AG20443 (cell line): ENCODE measurements around the gene FEM1B.

Experiments
- DNase-seq: peaks from one replicate; pipeline ENCODE4 v3.0.0; 2012; ENCODE audit warnings: low spot score, mixed read lengths

FEM1B gene

GRCh38 chr15:68309024-68309423 is 31.5 kb downstream of the FEM1B start:
- DNase-seq = no peak

DNA sequence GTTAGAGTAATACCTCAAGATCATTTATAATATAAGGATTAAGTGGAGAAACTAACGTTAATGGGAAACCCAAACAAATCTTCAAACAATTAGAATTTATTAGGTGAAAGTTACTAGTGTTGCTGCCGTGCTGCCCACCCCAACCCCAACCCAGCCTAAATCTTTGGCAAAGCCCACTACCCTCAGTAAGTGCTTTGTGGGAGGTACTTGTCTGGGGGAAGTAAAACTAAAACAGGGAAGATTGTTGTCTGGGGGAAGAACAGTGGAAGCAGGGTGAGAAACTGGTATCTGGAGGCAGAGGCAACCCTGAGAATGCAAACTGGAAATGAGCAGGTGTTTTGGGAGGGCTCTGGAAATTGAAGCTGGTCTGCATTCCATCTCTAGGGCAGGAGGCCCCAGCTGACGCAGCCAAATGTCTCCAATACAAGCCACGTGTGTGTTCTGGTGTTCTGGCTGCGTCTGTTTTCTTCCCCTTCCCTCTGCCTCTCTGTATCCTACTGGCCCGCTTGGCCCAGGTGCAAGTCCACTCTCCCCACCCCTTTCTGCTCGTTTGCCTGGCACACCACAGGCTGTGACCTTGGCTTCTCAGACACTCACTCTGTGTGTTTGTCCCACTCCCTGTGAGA is 32.7 kb downstream of the FEM1B start:
- no peak for DNase-seq

GRCh38 chr15:68310804-68311463 is 33.4 kb downstream of the FEM1B start:
- DNase-seq = no peak

DNA sequence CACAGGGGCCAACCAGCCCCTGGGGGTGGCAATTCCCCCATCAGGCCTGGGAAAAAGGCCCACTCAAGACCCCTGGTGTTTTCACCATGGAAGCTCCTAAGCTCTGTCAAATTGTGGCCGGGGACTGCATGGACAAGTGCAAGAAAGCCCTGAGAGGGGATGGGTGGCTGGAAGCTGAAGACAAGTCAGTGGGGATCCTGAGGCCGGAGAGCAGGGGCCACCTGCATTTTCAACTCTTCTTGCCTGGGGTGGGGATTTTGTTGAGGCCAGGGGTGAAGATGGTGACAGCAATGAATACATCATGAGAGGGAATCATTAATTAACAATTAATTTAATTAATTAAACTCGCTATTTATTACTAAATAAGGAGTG is 33.9 kb downstream of the FEM1B start:
- DNase-seq = no peak

DNA sequence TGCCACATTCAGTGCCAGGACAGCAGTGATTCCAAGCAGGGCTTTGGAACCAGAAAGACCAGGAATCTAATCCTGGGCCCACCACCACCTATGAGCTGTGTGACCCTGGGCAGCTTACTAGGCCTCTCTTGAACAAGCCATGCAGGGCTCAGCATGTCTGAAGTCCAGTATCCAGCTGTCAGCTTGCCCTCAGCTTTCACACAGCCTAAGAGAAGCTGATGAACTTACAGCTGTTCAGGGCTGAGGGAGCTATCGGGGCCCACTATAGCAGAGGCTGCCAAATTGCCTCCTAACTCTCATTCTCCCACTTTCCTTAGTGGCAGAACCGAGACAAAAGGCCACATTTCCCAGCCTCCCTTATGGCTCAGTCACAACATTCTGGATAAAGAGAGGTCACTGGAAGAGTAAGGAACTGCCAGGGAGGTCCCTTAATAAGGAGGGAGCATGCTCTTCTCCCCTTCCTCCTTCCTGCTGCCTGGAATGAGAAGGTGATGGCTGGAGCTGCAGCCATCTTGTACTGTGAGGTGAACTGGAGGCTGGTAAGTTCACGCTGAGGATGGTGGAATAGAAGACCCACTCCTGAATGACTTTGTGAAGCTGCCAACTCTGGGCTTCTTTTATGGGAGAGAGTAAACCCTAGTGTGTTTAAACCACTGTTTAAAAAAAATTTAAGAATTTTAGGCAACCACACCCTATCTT is 34.5 kb downstream of the FEM1B start:
- no peak for DNase-seq

GRCh38 chr15:68312701-68313204 is 35.2 kb downstream of the FEM1B start:
- DNase-seq = peak; percentile 34

DNA sequence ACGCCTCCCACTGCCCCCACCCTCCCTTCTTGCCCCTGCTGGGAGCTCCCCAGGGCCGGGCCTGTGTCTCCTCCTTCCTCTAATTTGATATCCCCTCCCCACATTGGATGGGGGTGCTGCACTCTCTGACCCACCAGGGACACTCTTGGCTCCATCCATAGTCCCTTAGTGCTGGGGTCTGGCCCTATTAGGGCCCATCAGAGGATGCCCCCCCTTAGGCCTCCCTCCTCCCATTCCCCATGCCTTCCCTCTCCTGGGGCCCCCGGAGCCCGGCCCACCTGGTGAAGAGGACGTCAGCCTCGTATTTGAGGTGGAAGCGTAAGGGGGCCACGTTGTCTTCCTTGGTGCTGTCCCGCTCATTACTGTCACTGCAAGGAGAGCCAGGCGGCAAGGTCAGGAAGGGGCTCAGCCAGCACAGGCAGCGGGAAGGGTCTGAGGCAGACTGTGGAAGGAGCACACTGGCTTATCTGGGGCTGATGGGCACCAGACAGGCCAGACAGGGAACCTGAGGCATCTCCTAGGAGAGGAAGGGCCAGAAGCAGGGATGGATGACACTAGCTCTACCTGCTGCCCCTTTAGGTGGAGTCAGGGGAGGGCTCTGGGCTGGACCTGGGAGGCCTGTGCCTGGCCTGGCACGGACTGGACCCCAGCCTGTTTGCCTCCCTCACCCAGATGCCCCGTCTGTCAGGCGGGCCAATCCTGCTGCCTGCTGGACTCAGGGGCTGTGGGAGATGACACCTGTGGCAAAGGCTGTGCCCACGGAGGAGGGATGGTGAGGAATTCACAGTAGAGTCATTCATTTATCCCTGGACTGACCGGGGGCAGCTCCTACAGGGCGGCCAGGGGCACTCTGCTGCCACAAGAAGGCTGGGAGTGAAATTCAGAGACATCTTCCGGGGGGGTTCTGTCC is 36.2 kb downstream of the FEM1B start:
- DNase-seq = no peak

DNA sequence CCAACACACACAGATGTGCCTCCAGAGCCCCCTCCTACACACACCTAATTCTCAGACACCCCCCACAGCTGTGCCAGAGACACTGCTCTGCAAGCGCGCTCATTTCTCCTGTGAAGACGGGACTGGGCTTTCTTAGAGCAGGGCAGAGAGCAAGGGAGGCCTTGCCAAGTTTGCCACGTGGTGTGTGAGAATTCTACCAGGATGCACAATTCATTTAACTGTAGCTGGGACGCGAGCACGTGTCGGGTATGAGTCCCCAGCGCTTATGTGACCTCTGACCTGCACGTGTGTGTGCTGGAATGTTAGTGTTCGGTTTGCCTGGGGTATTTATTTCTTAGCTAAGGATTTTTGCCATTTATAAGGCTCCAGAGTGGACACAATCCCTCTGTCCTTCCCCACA is 37.0 kb downstream of the FEM1B start:
- no peak for DNase-seq

DNA sequence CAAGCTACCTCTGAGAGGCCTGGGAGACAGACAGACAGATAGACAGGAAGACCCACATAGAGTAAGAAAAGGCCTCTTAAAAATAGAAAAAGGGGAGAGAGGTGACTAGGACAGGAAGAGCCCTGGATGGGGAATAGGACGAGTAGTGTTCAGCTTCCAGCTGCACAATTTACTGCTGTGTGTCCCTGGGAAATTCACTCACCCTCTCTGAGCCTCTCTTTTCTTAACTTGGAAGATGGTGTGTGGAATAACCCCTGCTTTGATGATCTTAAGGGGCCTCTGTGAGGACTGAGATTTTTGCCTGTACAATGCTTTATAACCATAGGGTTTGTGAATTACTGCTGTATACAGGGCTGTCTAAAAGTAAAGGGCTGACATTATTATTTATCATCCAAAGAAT is 37.5 kb downstream of the FEM1B start:
- DNase-seq = no peak

DNA sequence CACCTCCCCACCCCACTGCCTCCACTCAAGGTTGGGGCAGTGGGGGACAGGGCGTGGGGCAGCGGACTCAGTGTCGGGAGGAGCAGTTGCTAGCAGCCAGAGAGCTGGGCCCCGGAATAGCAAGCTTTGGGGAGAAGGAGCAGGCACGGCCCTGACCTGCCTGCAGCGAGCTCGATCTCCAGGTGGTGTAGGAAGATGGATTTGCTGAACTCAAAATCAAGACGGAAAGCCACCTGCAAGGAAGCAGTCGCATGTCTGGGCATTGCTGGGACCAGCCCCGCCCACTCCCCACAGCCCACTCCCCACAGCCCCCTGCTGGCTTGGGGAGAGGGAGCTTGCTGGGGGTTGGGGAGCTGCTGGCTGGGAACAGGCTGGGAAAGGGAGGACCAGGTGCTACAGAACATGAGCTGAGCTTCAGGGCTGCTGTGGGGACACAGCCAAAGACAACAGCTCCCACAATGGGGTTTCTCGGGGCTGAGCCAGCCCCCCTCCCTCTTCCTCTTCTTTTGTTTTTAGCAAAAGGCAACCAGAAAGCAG is 38.0 kb downstream of the FEM1B start:
- no peak for DNase-seq

DNA sequence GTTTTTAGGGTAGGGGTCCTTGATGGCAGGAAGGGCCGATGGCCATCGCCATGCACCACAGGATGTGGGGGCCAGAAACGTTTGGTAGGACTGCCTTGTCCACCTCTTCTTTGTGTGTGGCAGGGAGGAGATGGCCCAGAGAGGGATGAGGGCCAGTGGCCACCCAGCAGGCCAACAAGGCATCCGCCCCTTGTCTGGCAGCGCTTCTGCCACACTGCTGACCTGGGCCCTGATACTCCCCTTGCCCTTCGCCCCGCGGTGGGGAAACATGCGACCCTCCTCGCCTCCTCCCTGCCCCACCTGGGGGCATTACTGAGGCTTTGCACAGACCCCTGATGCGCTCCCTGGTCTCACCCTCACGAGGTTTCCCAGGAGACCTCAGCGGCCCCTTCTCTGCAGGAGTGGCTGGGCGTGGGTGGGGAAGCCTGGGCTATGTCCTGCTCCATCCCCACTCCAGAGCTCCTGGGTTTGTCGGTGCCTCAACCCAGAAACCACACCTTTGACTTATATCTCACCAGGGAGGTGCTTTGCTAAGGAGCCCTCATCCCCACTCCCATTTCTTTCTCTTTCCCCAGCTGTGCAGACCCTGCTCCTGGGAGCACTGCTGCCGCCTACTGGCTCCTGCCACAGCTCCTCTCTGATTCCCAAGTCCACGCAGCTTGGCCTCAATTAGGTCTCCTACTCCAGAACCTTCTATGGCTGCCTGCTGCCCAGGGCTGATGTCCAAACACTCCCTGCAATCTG is 38.7 kb downstream of the FEM1B start:
- no peak for DNase-seq

DNA sequence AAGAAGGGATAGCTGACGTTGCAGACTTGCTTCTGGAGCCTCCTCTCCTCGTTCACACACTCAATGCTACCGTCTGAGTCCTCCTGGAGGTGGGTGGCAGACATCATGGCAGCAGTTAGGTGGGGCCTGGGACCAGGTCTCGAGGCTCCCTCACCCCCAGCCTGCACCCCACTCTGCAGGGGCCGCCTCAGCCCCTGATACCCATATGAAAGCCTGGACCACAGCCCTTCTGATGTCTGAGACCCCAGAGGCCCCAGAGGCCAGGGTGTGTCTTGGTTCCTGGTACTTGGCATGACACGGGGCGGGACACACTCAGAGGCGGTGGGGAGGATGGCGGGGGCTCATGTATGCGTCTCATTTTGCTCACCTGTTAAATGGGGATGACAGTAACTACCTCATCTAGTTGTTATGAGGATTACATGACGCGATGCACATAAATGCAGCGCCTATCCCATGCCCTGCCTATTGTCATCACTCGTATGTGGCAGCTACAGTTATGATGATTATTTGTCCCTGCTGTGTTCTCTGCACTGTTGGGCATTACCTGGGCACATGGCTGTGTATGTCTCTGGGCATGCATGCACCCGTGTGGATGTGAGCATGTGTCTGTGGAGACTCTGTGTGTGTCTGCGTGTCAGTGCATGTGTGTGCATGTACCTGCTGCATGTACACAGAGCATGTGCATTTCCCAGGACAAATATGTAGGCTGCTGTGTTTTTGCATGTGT is 39.9 kb downstream of the FEM1B start:
- no peak for DNase-seq

GRCh38 chr15:68318008-68318835 is 40.7 kb downstream of the FEM1B start:
- no peak for DNase-seq

DNA sequence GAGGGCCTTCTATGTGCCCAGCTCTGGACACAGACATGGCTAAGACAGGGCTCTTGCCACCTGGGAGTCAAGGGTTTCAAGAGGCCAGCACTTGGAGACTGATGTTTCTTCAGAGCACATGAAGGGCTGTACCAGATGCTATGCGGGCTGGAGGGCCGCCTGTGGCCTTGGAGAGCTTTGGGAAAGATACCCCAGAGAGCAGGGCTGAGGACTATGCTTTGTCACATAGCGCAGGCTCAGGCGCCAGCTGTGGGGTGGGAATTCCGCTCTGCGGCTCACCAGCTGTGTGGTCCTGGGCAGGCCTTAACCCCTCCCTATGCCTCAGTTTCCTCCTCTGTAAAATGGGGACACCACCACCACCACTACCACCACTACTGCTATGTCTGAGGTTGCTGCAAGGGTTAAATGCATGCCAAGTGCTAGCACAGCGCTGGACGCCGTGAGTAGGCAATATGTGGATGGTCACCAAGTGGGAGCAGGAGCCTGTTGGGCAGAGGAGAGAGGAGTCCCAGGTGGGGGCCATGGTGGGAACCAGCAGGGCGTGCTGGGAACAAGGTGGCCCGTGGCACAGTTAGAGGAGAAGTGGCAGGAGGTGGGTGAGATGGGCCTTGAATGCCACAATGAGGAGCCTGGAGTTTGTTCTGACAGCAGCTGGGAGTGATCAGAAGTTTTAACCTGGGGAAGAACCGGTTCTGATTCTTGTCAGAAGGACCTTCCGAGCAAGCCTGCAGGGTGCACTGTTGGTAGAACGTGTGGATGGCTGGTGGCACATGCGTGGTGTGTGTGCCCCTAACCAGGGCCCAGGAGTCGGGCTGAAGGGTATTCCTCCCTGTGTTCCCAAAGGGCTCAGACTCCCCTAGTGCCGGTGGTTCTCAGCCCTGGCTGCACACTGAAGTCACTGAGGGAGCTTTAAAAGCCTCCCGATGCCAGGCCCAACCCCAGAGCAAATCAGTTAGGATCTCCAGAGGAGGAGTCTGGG is 41.7 kb downstream of the FEM1B start:
- no peak for DNase-seq

- no peak for DNase-seq
These were observed 42.5 kb downstream of the FEM1B start for GRCh38 chr15:68319997-68320396.

DNA sequence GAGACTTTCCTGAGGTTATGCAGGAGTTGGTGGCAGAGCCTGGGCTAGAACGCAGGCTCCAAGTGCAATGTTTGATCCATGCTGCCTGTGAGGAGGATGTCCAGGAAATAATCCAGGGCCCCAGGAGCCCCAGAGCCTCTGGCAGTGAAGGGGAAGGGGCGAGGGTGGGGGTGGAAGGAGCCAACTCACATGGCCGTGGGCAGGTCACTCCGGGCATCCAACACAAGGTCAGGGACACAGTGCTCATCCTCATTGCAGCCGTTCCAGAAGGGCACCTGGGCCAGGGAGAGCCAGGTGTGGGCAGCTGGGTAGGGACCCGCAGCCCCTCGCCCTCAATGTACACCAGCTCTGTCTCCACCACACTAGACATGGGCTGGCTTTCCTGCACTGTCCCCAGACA is 43.7 kb downstream of the FEM1B start:
- no peak for DNase-seq

DNA sequence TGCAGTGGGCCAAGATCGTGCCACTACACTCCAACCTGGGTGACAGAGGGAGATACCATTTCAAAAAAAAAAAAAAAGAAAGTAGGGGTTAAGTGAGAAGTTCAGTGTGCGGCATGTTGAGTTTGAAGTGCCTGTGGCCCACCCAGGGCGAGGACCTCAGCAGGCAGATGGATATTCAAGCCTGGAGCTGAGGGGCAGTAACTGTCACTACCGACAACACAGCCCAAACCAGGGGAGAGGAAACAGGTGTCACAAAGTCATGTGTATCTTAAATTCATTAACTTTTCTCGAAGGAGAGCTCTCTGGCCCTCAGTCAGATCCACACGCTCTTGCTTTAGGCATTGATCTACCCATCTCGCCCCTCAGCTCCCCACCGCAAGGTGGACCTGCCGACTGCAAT is 45.3 kb downstream of the FEM1B start:
- DNase-seq = no peak

DNA sequence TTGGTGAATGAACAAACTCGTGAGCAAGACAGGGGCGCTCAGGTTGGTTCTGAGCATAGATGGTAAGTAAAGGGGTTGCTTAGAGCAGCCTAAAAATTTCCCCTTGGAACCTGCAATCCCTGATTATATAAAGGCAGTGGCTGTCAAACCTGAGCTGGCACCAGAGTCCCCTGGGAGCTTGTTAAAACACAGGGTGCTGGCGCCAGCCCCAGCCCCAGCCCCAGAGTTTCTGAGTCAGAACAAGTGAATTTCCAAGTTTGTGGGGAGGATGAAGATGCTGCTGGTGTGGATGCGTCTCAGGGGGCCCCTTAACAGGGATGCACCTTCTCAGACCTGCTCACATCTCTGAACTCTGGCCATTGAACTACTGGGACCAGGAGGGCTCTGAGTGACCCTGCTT is 48.2 kb downstream of the FEM1B start:
- DNase-seq = no peak
